Motor neuron (in vitro differentiated cells): Measurements from ENCODE around the gene LRRC74B. TPM values are rescaled to one million over a fixed set of nuclear protein-coding genes. Genes with fewer than 3 reads are reported as not detected.
"Not testable (repeated sequence)": the region's sequence is repeated elsewhere in the genome, so short reads cannot be mapped to it uniquely, and the experiment has no call there.

Experiments used
- ATAC-seq, 8 experiments: fragments of 200-7000 bp; cut with Tn5 transposase; replicated peaks in 6 of 8; 2 replicates each; pipeline ENCODE4 v1.8.0; 2021; ENCODE audit warnings: mild to moderate bottlenecking in 8 of 8, moderate library complexity in 8 of 8
- H3K27ac ChIP-seq, 2 donors: fragments of 250-450 bp; sonication (Bioruptor Pico); 2 replicates each; pipeline ENCODE4 v1.9.0; 2021; ENCODE audit warnings: antibody characterized with exemption in 2 of 2, mild to moderate bottlenecking in 2 of 2, moderate library complexity in 1 of 2
- H3K4me1 ChIP-seq, 2 donors: fragments of 250-450 bp; sonication (Bioruptor Pico); replicated peaks in 1 of 2; 2 replicates each; pipeline ENCODE4 v1.6.1; 2021; ENCODE audit warnings: antibody characterized with exemption in 2 of 2, mild to moderate bottlenecking in 2 of 2, moderate library complexity in 1 of 2
- H3K4me3 ChIP-seq, 5 donors: fragments of 250-450 bp; sonication (Bioruptor Pico); 2 replicates each; pipeline ENCODE4 v1.9.0; 2021; ENCODE audit warnings: antibody characterized with exemption in 5 of 5, mild to moderate bottlenecking in 5 of 5, moderate library complexity in 4 of 5
- WGBS, 10 experiments: fragments of 450-650 bp; shearing (Covaris generic); methylation state at CpG; one replicate each; pipeline ENCODE4 v1.0.0; 2022; 5-methylcytosine and 5-hydroxymethylcytosine counted together
- in situ Hi-C, 9 experiments: fragments of 400-800 bp; cut with MboI; loops; one replicate each; pipeline ENCODE4 v1.15.0; 2021; ENCODE audit warnings: low sequenced_read_pairs in 9 of 9, low pct_unique_long_range_greater_than_20kb in 2 of 9; ENCODE audit not compliant: unreplicated experiment in 9 of 9
- total RNA-seq, 8 experiments: library from RNA; unstranded; fragments of 300-600 nt; gene quantifications; 2 replicates each; pipeline versions ENCODE4 v1.2.3 to v1.2.4, GENCODE V29; 2022

Gene LRRC74B
- total RNA-seq, 8 experiments from 2014 or later, result 0.13 to 3.0 (median 0.45) TPM

DNA sequence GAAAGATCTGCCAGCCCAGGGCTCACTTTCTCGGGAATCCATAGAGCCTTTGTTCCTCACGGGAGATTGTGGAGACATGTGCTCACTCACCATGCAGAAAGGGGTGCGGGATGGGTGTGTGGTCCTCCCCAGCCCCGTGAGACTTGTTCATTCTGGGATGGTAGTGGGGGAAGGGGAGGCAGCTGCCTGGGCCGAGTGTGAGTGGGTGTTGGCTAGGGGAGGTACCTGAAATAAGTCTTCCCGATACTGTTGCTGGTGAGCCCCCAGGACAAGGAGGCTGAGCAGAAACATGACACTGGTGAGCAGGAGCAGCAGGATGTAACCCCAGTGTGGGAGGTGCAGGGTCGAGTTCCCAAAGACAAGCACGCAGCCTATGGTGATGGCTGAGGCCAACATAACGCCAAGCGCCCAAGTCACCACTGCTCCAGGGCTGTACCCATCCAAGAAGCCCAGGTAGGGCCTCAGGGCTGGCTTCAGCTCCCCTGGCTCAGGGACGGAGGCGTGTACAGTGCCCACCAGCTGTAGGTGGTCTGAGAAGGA, 16.2 kb upstream of the LRRC74B start:
- no peak for ATAC-seq
- Histone ChIP-seq H3K4me1 (peaks cover 23% of the 10 kb centered on the region in 2 donors), H3K4me3 (no peak overlapping the region), H3K27ac (no peak overlapping the region)
- WGBS, 10 experiments, result 54 to 100% (median 85%) methylated on average over 1 to 6 of the region's 12 CpGs; no CpG with 5 or more reads in 4 of the 10 experiments
- in situ Hi-C loops, result loop anchor here in 1 of 9 experiments (10.0 kb wide), 1 partner anchor 55 kb away; no protein-coding TSS in a partner anchor

DNA sequence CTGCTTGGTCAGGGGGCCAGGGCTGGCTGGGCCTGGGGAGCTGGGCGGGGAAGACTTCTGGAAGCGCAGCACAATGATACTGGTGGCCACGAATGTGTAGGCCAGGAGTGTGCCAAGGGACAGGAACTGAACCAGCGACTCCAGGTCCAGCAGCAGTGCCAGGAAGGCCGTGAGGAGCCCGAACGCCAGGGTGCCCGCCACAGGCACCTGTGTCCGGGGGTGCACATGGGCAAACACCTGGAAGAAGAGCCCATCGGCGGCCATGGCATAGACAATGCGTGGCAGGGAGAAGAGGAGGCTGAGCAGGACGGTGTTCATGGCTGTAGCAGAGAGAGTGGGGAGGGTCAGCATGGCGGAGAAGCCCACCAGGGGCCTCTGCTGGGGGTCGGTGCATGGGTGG, 15.7 kb upstream of the LRRC74B start:
- in situ Hi-C loops, result no loop called here
- 50 to 100% (median 90%) methylated on average over 1 to 2 of the region's 15 CpGs; no CpG with 5 or more reads in 4 of the 10 experiments for WGBS, 10 experiments
- H3K4me1 ChIP-seq, result peaks cover 23% of the 10 kb centered on the region in 2 donors
- ATAC-seq, result no peak
- H3K4me3 ChIP-seq, result no peak overlapping the region
- H3K27ac ChIP-seq, result no peak overlapping the region

DNA sequence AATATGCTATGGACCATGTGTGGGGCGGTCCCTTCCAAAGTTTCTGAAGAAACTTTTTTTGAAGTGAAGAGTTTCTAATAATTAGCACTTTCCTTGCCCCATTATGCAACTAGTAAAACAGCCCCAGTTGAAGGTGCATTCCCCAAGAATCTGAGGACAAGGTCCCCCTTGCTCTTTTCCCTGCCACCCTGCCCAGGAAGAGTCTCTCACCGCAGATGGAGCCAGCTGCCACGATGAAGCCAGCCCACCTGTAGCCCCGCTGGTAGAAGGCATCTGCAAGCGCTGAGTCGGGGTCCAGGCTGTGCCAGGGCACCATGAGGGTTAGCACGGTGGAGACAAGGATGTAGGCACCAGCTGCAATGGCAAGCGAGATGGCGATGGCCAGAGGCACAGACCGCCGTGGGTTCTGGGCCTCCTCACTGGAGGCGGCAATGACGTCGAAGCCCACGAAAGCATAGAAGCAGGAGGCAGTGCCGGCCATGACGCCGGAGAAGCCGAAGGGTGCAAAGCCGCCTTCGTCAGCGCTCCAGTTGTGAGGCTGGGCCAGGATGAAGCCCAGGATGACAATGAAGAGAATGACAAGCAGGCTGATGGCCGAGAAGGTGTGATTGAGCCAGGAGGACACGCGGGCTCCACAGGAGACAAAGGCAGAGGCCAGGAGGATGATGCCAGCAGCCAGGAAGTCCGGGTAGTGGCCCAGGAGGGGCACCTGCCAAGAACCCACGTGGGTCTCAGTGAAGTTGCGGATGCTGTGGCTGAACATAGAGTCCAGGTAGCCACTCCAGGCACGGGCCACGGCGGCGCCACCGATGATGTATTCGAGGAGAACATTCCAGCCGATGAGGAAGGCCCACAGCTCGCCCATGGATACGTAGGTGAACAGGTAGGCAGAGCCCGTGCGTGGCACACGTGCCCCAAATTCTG, 14.9 kb upstream of the LRRC74B start:
- no peak for ATAC-seq
- Histone ChIP-seq H3K4me3 (no peak overlapping the region), H3K4me1 (peaks cover 23% of the 10 kb centered on the region in 2 donors), H3K27ac (peak overlapping the region; percentile 34 to 35)
- in situ Hi-C loops, result no loop called here
- WGBS, 10 experiments, result 48 to 100% (median 92%) methylated on average over 1 to 16 of the region's 40 CpGs; no CpG with 5 or more reads in 2 of the 10 experiments

DNA sequence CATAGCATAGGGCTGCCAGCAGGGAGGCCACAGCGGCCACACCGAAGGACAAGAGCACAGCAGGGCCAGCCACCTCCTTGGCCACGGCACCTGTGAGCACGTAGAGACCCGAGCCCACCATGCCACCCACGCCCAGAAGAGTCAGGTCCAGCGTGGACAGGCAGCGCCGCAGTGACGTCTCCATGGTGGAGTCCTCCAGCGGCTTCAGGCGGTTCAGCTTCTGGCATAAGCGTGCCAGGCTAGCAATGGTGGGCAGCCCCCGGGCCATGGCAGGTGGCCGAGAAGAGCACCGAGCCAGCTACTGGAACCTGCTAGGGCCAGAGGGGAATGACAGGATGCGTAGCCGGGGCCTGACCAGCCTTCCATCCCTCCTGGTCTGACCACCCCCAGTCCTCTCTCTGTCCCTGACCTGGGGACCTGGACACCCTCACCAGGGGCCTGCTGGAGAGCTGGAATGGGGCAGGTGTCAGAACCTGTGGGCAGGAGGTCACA, 14.2 kb upstream of the LRRC74B start:
- Histone ChIP-seq H3K27ac (peak overlapping the region; percentile 24 to 35), H3K4me1 (peaks cover 23% of the 10 kb centered on the region in 2 donors), H3K4me3 (peak overlapping the region in 1 of 5 donors; percentile 29)
- no peak for ATAC-seq
- in situ Hi-C loops, result no loop called here
- 94 to 100% methylated on average over 2 to 9 of the region's 18 CpGs; no CpG with 5 or more reads in 8 of the 10 experiments for WGBS, 10 experiments

DNA sequence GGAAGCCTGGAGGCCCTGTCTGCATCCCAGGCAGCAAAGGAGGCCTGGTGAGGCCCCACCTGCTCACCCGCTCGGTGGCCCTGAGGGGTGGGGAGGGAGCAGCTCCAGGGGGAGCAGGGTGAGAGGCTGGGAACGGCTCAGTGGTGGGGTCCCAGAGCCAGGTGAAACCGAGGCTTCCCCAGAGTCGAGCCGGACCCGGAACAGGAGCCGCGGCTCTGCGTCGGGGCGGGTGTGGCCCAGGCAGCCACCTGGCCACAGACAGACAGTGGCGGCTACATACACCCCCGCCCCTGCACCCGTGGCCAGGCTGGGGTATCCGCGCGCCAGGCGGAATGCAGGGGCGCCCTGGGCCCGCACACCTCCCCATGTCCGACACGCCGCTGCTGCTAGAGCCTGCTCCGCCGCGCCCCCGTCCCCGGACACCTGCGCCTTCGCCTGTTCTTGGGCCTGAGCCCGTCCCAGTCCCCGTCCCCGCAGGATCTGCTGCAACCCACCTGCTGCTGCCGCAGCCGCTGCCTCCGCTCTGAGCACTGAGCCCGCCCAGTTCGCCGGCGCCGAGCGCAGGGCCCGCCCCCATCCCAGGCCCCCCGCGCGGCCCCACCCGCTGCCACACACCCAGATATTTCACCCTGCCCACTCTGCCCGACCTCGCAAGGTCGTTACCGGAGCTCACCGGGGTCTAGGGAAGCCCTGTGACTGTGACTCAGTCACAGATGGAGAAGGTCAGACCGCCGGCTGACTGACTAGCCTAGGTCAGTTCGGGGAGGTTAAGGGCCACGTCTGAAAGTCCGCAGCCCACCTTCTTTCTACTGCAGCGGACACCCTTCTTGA, 13.5 kb upstream of the LRRC74B start, which contains the start of gene SLC7A4:
Gene SLC7A4 (minus strand): TSS at position 525 of the 831 bp plus-strand sequence. CDS start 749 bp downstream, outside the sequence.
- Histone ChIP-seq H3K27ac (peak within 1 kb of the TSS; percentile 34 to 35), H3K4me1 (peaks cover 23% of the 10 kb centered on the region in 2 donors), H3K4me3 (peak within 1 kb of the TSS in 3 of 5 donors; percentile 7 to 29 (median 26))
- 8% methylated on average over 12 of the region's 59 CpGs; no CpG with 5 or more reads in 9 of the 10 experiments for WGBS, 10 experiments
- peak; percentile 52 to 90 (median 87) for ATAC-seq
- in situ Hi-C loops, result no loop called here

DNA sequence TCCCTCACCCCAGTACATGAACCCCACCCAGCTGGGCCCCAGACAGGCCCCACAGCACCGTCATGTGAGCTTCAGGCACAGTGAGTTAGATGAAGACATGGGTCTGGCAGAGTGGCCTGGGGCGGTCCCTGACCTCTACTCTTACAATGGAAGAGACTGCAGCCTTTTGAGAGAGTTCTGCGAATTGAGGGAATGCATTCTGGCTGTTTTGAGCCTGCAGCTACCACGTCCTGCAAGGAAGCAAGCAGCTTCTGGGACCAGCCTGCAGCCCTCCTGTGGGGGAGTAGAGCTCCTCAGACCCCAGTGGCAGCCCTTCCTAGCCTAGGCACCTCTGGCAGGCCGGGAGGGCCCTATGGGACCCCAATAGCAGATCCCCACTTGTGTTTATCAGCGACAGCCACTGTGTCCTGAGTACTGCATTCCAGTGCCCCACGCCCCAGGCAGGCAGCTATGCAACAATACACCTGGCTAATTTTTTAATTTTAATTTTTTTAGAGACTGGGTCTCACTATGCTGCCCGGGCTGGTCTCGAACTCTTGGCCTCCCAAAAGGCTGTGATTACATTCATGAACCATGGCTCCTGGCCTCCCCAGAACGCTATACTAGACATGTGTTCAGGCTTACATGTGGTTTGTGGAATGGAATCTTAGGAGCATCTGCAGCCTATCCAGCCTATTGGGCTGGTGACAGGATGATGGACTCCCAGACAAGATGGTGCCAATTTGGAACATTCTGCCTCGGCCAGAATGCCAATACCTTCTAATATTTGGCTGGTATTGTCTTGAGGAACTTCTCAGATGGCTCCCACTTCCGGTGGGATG, 12.7 kb upstream of the LRRC74B start:
- WGBS, 10 experiments, result 67 to 100% (median 93%) methylated on average over 1 to 6 of the region's 12 CpGs; no CpG with 5 or more reads in 5 of the 10 experiments
- Histone ChIP-seq H3K27ac (peak overlapping the region in 1 of 2 donors; percentile 34), H3K4me1 (peaks cover 23% of the 10 kb centered on the region in 2 donors), H3K4me3 (peak overlapping the region in 1 of 5 donors; percentile 26)
- ATAC-seq, result peak; percentile 11 to 74 (median 46)
- in situ Hi-C loops, result no loop called here

DNA sequence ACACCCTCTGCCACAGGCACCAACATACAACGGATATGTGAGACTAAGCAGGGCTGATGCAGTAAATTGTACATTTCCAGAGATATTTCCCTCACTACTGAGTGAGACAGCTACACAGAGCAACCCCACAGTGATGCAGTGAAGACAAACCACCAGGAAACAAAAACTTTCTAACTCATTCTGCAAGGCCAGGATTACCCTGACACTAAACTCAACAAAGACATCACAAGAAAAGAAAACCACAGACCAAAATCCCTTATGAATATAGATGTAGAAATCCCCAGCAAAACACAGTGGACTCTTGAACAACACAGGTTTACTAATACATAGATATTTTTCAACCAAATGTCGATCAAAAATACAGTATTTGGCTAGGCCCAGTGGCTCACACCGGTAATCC, 11.9 kb upstream of the LRRC74B start:
- Histone ChIP-seq H3K4me3 (no peak overlapping the region), H3K27ac (no peak overlapping the region), H3K4me1 (peaks cover 22 to 23% of the 10 kb centered on the region in 2 donors)
- no peak for ATAC-seq
- in situ Hi-C loops, result no loop called here
- WGBS, 10 experiments, result 0 to 100% (median 93%) methylated on average over 1 to 3 of the region's 3 CpGs; no CpG with 5 or more reads in 1 of the 10 experiments

DNA sequence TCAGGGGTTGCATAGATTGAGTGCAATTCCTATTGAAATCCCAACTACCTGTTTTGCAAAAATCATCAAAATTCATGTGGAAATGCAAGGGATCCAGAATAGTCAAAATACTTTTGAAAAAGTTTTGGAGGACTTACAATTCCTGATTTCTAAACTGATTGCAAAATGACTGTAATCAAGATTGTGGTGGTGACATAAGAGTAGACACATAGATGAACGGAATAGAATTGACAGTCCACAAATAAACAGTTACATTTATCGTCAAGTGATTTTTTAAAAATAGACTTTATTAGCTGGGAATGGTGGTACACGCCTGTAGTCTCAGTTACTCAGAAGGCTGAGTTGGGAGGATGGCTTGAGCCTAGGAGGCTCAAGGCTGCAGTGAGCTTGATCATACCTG, 10.8 kb upstream of the LRRC74B start:
- Histone ChIP-seq H3K4me1 (peaks cover 16 to 19% of the 10 kb centered on the region in 2 donors), H3K4me3 (no peak overlapping the region), H3K27ac (no peak overlapping the region)
- in situ Hi-C loops, result no loop called here
- ATAC-seq, result no peak
- 69 to 100% (median 89%) methylated on average over 1 to 3 of the region's 3 CpGs; no CpG with 5 or more reads in 3 of the 10 experiments for WGBS, 10 experiments

DNA sequence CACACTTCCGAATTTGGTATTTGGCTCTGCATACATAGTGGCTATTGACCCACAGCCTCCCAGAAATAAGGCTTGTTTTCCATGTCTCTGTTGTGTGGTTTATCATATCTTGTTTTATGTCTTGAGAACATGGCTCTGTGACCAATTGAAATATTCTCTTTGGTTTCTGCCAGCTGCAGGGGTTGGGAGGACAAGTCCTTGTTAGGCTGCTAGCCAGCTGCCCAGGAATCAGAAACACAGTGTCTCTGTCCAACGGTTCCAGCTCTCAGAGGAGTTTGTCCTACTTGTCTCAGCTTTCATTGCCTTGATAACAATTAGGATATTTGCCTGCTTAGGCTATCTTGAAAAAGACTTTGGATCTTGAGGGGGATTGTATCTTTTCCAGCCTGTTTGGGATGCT, 7.3 kb upstream of the LRRC74B start:
- Histone ChIP-seq H3K4me3 (no peak overlapping the region), H3K4me1 (peaks cover 4 to 6% of the 10 kb centered on the region in 2 donors), H3K27ac (peak overlapping the region in 1 of 2 donors; percentile 42)
- ATAC-seq, result no peak
- 13 to 72% (median 46%) methylated on average over 1 to 2 of the region's 2 CpGs; no CpG with 5 or more reads in 4 of the 10 experiments for WGBS, 10 experiments
- in situ Hi-C loops, result no loop called here

DNA sequence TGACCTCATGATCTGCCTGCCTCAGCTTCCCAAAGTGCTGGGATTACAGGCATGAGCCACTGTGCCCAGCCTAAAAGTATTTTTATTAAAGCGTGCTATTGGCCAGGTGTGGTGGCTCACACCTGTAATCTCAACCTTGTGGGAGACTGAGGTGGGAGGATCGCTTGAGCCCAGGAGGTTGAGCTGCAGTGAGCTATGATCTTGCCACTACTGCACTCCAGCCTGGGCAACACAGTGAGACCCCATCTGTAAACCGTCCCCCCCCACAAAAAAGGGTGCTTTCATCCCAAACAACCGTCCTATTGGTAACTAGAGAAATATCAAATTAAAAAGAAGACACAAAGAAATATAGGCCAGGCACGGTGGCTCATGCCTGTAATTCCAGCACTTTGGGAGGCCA, 6.6 kb upstream of the LRRC74B start:
- peaks cover 11 to 13% of the 10 kb centered on the region in 2 donors for H3K4me1 ChIP-seq
- ATAC-seq, H3K4me3 ChIP-seq, in situ Hi-C loops, H3K27ac ChIP-seq: not testable (repeated sequence)
- 61 to 100% (median 88%) methylated on average over 1 to 5 of the region's 5 CpGs; no CpG with 5 or more reads in 4 of the 10 experiments for WGBS, 10 experiments

DNA sequence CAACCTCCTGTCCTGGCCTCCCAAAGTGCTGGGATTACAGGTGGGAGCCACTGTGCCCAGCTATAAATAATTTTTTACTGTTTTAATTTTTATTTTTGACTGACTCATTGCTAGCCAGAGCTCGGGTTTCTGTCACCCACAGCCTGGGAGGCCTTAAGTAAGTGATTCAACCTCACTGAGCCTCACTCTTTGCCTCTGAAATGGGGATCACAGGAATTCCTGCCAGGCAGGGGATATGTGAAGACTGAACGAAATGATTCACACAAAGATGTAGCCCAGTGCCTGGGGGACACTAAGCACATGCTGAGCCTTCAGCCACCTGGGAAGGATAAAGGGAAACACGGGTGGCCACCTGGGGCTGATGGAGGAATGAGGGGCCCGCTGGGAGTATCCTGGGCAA, 3.8 kb upstream of the LRRC74B start:
- 0 to 80% (median 79%) methylated on average over 1 to 4 of the region's 4 CpGs; no CpG with 5 or more reads in 2 of the 10 experiments for WGBS, 10 experiments
- Histone ChIP-seq H3K4me3 (no peak overlapping the region), H3K27ac (no peak overlapping the region), H3K4me1 (peaks cover 28 to 30% of the 10 kb centered on the region in 2 donors)
- in situ Hi-C loops, result no loop called here
- ATAC-seq, result no peak
